HEK293 (cell line): ENCODE results near the gene MPDU1.

Source experiments
- CTCF ChIA-PET: fragments of 350-600 bp; formaldehyde crosslinking; extraction: SDS; loops from one replicate; lab custom pipeline; 2021; ENCODE audit warnings: antibody characterized with exemption; lab: Yijun Ruan, JAX
- POLR2A ChIA-PET: fragments of 300-600 bp; formaldehyde crosslinking; extraction: SDS; loops from one replicate; lab custom pipeline; 2020; ENCODE audit warnings: antibody characterized with exemption, inconsistent platforms; lab: Yijun Ruan, JAX
- H3K27ac ChIP-seq: fragments of 200-500 bp; sonication (Bioruptor generic); 2 replicates; pipeline ENCODE4 v1.5.1; 2014; ENCODE audit warnings: low read depth, low read length, control low read depth, inconsistent platforms; ENCODE audit errors: extremely low read depth
- H3K36me3 ChIP-seq, 2 experiments: fragments of 200-500 bp in 1 of 2; sonication (Bioruptor generic) in 1 of 2; 1 replicate in 1 of 2; 2 replicates in 1 of 2; pipeline ENCODE4 v1.5.1; 2014 to 2017; ENCODE audit warnings: inconsistent platforms in 2 of 2, low read length in 2 of 2; ENCODE audit not compliant: control insufficient read depth in 2 of 2, insufficient read depth in 1 of 2
- H3K4me1 ChIP-seq: fragments of 200-500 bp; sonication (Bioruptor generic); 2 replicates; pipeline ENCODE4 v1.5.1; 2014; ENCODE audit warnings: mild to moderate bottlenecking, low read length, inconsistent platforms; ENCODE audit not compliant: control insufficient read depth, insufficient read depth
- H3K4me3 ChIP-seq: 2 replicates; pipeline ENCODE4 v1.5.1; 2011; ENCODE audit warnings: low read depth, mild to moderate bottlenecking, control low read depth, low read length, moderate library complexity
- H3K9me3 ChIP-seq: fragments of 200-500 bp; sonication (Bioruptor generic); 2 replicates; pipeline ENCODE4 v1.5.1; 2014; ENCODE audit warnings: low read depth, low read length, inconsistent platforms; ENCODE audit not compliant: control insufficient read depth, insufficient read depth
- FEZF1 ChIP-seq: fragments of 450-650 bp; formaldehyde crosslinking; IDR thresholded peaks from 2 replicates; pipeline ENCODE4 v1.5.1; 2016; ENCODE audit warnings: missing biosample characterization, missing genetic modification characterization
- GLI2 ChIP-seq: fragments of 450-650 bp; formaldehyde crosslinking; IDR thresholded peaks from 2 replicates; pipeline ENCODE4; 2017; ENCODE audit warnings: missing biosample characterization, missing genetic modification characterization, low read depth, borderline replicate concordance
- WT1 ChIP-seq: fragments of 450-650 bp; formaldehyde crosslinking; IDR thresholded peaks from 2 replicates; pipeline ENCODE4 v1.5.1; 2016; ENCODE audit warnings: missing biosample characterization, missing genetic modification characterization
- ZBTB17 ChIP-seq: fragments of 450-650 bp; formaldehyde crosslinking; IDR thresholded peaks from 2 replicates; pipeline ENCODE4 v1.5.1; 2016; ENCODE audit warnings: missing biosample characterization, missing genetic modification characterization
- ZFHX2 ChIP-seq: fragments of 450-650 bp; formaldehyde crosslinking; conservative IDR thresholded peaks from 2 replicates; pipeline ENCODE4 v1.5.1; 2016; ENCODE audit warnings: missing biosample characterization, missing genetic modification characterization
- ZFP69B ChIP-seq: fragments of 450-650 bp; formaldehyde crosslinking; IDR thresholded peaks from 2 replicates; pipeline ENCODE4 v1.5.1; 2016; ENCODE audit warnings: missing biosample characterization, missing genetic modification characterization
- ZNF114 ChIP-seq: fragments of 450-650 bp; formaldehyde crosslinking; IDR thresholded peaks from 2 replicates; pipeline ENCODE4 v1.5.0; 2017; ENCODE audit warnings: missing biosample characterization, missing genetic modification characterization
- ZNF426 ChIP-seq: fragments of 450-650 bp; formaldehyde crosslinking; IDR thresholded peaks from 2 replicates; pipeline ENCODE4 v1.5.1; 2017; ENCODE audit warnings: missing biosample characterization, missing genetic modification characterization, mild to moderate bottlenecking, inconsistent platforms, moderate library complexity
- ZNF585B ChIP-seq: fragments of 450-650 bp; formaldehyde crosslinking; IDR thresholded peaks from 2 replicates; pipeline ENCODE4 v1.5.1; 2016; ENCODE audit warnings: missing biosample characterization, missing genetic modification characterization
- ZNF76 ChIP-seq: fragments of 450-650 bp; formaldehyde crosslinking; IDR thresholded peaks from 2 replicates; pipeline ENCODE4; 2016; ENCODE audit warnings: low read depth, missing biosample characterization, missing genetic modification characterization, borderline replicate concordance
- ZNF776 ChIP-seq: fragments of 450-650 bp; formaldehyde crosslinking; IDR thresholded peaks from 2 replicates; pipeline ENCODE4 v1.5.0; 2017; ENCODE audit warnings: missing biosample characterization, missing genetic modification characterization, borderline replicate concordance
- TF ChIP-seq, protein P1 (sequence below): fragments of 450-650 bp; formaldehyde crosslinking; IDR thresholded peaks from 2 replicates; pipeline ENCODE4 v1.5.1; 2016; ENCODE audit warnings: missing biosample characterization, missing genetic modification characterization
- TF ChIP-seq, protein P2 (sequence below): fragments of 450-650 bp; formaldehyde crosslinking; IDR thresholded peaks from 2 replicates; pipeline ENCODE4 v1.5.1; 2016; ENCODE audit warnings: missing biosample characterization, missing genetic modification characterization
- TF ChIP-seq, protein P3 (sequence below): fragments of 450-650 bp; formaldehyde crosslinking; IDR thresholded peaks from 2 replicates; pipeline ENCODE4 v1.5.1; 2016; ENCODE audit warnings: missing biosample characterization, missing genetic modification characterization

Gene MPDU1

DNA sequence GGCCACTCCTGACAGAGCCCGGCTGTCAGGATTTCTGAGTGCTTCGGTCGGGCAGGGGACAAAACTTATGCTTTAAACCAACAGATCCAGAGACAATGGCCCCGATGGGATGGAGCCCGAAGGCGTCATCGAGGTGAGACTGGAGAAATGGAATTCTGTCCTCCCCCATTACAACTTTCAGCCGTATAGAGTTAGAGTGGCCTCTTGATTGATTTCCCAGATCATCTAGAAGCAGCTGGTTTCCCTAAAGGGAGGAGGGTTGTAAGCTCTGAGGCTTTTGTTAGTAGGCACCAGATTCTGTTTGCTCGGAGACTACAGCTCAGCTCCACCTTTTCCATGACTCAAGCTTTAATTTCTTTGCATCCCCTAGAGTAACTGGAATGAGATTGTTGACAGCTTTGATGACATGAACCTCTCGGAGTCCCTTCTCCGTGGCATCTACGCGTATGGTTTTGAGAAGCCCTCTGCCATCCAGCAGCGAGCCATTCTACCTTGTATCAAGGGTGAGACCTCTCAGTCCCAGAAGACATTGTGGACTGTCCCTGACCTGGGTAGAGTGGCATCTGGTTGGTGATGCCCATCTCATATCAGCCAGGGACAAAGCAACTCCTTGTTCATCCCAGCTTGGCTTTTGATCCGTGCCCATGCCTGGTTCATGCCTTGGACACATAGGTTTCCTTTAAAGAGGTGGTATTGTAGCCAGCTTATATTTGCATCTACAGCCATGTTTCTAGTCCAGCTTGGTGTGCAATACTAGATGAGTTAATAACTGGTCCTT lies 9.3 kb upstream of the MPDU1 start:
- H3K9me3 ChIP-seq = no peaks in the 10 kb centered on the region
- POLR2A ChIA-PET = interaction anchor here (0.6 to 8.2 kb wide), 20 partner anchors 9 to 358 kb away, joined by 3 to 98 read pairs (median 4); partner anchors contain the start of genes ATP1B2, CNTROB, FXR2 and MPDU1
- H3K36me3 ChIP-seq = peaks cover 59 to 86% of the 10 kb centered on the region in 2 experiments
- no peak for TF ChIP-seq WT1 (tag by site-specific recombination)
- TF ChIP-seq, protein P1, sequence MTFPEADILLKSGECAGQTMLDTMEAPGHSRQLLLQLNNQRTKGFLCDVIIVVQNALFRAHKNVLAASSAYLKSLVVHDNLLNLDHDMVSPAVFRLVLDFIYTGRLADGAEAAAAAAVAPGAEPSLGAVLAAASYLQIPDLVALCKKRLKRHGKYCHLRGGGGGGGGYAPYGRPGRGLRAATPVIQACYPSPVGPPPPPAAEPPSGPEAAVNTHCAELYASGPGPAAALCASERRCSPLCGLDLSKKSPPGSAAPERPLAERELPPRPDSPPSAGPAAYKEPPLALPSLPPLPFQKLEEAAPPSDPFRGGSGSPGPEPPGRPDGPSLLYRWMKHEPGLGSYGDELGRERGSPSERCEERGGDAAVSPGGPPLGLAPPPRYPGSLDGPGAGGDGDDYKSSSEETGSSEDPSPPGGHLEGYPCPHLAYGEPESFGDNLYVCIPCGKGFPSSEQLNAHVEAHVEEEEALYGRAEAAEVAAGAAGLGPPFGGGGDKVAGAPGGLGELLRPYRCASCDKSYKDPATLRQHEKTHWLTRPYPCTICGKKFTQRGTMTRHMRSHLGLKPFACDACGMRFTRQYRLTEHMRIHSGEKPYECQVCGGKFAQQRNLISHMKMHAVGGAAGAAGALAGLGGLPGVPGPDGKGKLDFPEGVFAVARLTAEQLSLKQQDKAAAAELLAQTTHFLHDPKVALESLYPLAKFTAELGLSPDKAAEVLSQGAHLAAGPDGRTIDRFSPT = peak; percentile 46; the same call in 1 of the 2 replicates
- no peak for TF ChIP-seq GLI2 (tag by site-specific recombination)
- TF ChIP-seq ZNF776 (tag by site-specific recombination) = no peak
- no peak for TF ChIP-seq ZNF426 (tag by site-specific recombination)
- TF ChIP-seq, all 188 proteins: peak for 1
- H3K4me1 ChIP-seq = peaks cover 5% of the 10 kb centered on the region
- H3K4me3 ChIP-seq = peak overlapping the region; percentile 97
- H3K27ac ChIP-seq = peak overlapping the region; percentile 98; the same call in 1 of the 2 replicates
- CTCF ChIA-PET = interaction anchor here (0.7 to 1.1 kb wide), 5 partner anchors 9 to 529 kb away, joined by 3 to 6 read pairs (median 3); partner anchors contain the start of genes MPDU1, TP53 and WRAP53

DNA sequence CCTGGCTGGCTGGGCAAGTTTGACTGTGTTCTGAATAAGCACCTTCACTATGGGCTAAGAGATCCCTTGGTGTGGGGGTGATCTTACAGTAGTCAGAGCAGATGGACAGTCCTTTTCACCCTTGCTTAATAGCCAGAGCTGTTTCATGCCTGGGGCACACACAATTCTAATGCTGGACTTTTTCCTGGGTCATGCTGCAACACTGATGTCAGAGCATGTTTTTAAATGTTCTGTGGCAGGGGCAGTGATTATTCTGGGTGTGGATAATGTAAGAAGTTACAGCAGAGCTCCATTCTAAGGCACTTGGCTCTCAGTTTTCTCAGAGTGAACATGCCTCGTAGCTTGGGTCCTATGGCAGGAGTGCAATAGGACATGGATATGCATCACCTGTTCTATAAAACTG lies 8.2 kb upstream of the MPDU1 start:
- Histone ChIP-seq H3K4me1 (peaks cover 5% of the 10 kb centered on the region), H3K9me3 (no peaks in the 10 kb centered on the region)
- TF ChIP-seq ZFHX2 (tag by site-specific recombination) (no peak), ZBTB17 (tag by site-specific recombination) (no peak), ZNF114 (tag by site-specific recombination) (no peak), ZNF76 (tag by site-specific recombination) (no peak), ZFP69B (tag by site-specific recombination) (no peak), FEZF1 (no peak), ZNF585B (tag by site-specific recombination) (no peak)
- TF ChIP-seq, protein P2, sequence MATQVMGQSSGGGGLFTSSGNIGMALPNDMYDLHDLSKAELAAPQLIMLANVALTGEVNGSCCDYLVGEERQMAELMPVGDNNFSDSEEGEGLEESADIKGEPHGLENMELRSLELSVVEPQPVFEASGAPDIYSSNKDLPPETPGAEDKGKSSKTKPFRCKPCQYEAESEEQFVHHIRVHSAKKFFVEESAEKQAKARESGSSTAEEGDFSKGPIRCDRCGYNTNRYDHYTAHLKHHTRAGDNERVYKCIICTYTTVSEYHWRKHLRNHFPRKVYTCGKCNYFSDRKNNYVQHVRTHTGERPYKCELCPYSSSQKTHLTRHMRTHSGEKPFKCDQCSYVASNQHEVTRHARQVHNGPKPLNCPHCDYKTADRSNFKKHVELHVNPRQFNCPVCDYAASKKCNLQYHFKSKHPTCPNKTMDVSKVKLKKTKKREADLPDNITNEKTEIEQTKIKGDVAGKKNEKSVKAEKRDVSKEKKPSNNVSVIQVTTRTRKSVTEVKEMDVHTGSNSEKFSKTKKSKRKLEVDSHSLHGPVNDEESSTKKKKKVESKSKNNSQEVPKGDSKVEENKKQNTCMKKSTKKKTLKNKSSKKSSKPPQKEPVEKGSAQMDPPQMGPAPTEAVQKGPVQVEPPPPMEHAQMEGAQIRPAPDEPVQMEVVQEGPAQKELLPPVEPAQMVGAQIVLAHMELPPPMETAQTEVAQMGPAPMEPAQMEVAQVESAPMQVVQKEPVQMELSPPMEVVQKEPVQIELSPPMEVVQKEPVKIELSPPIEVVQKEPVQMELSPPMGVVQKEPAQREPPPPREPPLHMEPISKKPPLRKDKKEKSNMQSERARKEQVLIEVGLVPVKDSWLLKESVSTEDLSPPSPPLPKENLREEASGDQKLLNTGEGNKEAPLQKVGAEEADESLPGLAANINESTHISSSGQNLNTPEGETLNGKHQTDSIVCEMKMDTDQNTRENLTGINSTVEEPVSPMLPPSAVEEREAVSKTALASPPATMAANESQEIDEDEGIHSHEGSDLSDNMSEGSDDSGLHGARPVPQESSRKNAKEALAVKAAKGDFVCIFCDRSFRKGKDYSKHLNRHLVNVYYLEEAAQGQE (tag by site-specific recombination) = no peak
- TF ChIP-seq, protein P3, sequence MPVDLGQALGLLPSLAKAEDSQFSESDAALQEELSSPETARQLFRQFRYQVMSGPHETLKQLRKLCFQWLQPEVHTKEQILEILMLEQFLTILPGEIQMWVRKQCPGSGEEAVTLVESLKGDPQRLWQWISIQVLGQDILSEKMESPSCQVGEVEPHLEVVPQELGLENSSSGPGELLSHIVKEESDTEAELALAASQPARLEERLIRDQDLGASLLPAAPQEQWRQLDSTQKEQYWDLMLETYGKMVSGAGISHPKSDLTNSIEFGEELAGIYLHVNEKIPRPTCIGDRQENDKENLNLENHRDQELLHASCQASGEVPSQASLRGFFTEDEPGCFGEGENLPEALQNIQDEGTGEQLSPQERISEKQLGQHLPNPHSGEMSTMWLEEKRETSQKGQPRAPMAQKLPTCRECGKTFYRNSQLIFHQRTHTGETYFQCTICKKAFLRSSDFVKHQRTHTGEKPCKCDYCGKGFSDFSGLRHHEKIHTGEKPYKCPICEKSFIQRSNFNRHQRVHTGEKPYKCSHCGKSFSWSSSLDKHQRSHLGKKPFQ (tag by site-specific recombination) = no peak
- TF ChIP-seq, all 188 proteins: peak for 0
- CTCF ChIA-PET = interaction anchor here (1.3 to 1.5 kb wide), 3 partner anchors 11 to 112 kb away, joined by 3 to 6 read pairs (median 3); no protein-coding TSS in a partner anchor
- peaks cover 48 to 81% of the 10 kb centered on the region in 2 experiments for H3K36me3 ChIP-seq
- POLR2A ChIA-PET = interaction anchor here (1.0 to 8.2 kb wide), 4 partner anchors 10 to 246 kb away, joined by 3 to 98 read pairs (median 42); partner anchors contain the start of genes ATP1B2, MPDU1, TP53 and WRAP53
- H3K4me3 ChIP-seq = no peak overlapping the region
- H3K27ac ChIP-seq = peak overlapping the region; percentile 35
